Measurements from ENCODE around the gene GRPEL1. TPM values are rescaled to one million over a fixed set of nuclear protein-coding genes. Genes with fewer than 3 reads are reported as not detected.

Gene GRPEL1
- polyA plus RNA-seq, 1 donor from 2014 or later = 28.5 TPM

GRCh38 chr4:7103607-7104365 lies 35.9 kb upstream of the GRPEL1 start:
- H3K4me2 ChIP-seq (ENCODE audit: low read length) = no peak overlapping the region
- H4K20me1 ChIP-seq (ENCODE audit: insufficient read depth) = no peaks in the 10 kb centered on the region
- H3F3A ChIP-seq (ENCODE audit: insufficient read depth, low read length, poor library complexity, severe bottlenecking) = no peaks in the 10 kb centered on the region

More at GRCh38 chr4:7103607-7104365, 35.9 kb upstream of the GRPEL1 start:
- Histone ChIP-seq H3K9me2 (ENCODE audit: insufficient read depth, low read length) (no peaks in the 10 kb centered on the region), H3K4me3 (ENCODE audit: low read length) (no peak overlapping the region), H3K27ac (ENCODE audit: low read length) (no peak overlapping the region), H2AFZ (ENCODE audit: low read depth, low read length) (no peak overlapping the region), H3K27me3 (ENCODE audit: insufficient read depth, low read depth, low read length) (no peaks in the 10 kb centered on the region), H3K36me3 (ENCODE audit: insufficient read depth, low read length) (no peaks in the 10 kb centered on the region), H3K79me2 (replicated peaks; ENCODE audit: insufficient read depth, low read length) (no peaks in the 10 kb centered on the region), H3K9ac (ENCODE audit: low read length) (no peak overlapping the region), H3K9me3 (ENCODE audit: low read length) (no peaks in the 10 kb centered on the region)
- TF ChIP-seq EZH2 (IDR thresholded peaks at IDR 0.05; ENCODE audit: borderline replicate concordance, insufficient read depth, low read length, poor library complexity, severe bottlenecking) (no peak), MXI1 (conservative IDR thresholded peaks at IDR 0.05; ENCODE audit: poor library complexity, severe bottlenecking) (no peak), SMC3 (conservative IDR thresholded peaks at IDR 0.05; ENCODE audit: poor library complexity) (no peak), CTCF (IDR thresholded peaks at IDR 0.05; ENCODE audit: poor library complexity, severe bottlenecking) (no peak), EP300 (conservative IDR thresholded peaks at IDR 0.05; ENCODE audit: poor library complexity, severe bottlenecking) (no peak), POLR2AphosphoS5 (IDR thresholded peaks at IDR 0.05) (no peak), RAD21 (conservative IDR thresholded peaks at IDR 0.05) (no peak), TAF1 (IDR thresholded peaks at IDR 0.05; ENCODE audit: low read depth) (no peak), REST (IDR thresholded peaks at IDR 0.05; ENCODE audit: borderline replicate concordance) (no peak)

Measured in neural cell (in vitro differentiated cells).